ENCODE data around the gene CENATAC. TPM values are rescaled to one million over a fixed set of nuclear protein-coding genes. Genes with fewer than 3 reads are reported as not detected.
A peak's percentile ranks its signal among the peaks of the same experiment; 100 is the strongest.

The CENATAC gene
- total and polyA plus RNA-seq, 9 of the 15 experiments (the other 6 are each of a cell fraction or from before 2014, with no cell fraction given) = 2.4 to 25.5 (median 13.7) TPM

DNA sequence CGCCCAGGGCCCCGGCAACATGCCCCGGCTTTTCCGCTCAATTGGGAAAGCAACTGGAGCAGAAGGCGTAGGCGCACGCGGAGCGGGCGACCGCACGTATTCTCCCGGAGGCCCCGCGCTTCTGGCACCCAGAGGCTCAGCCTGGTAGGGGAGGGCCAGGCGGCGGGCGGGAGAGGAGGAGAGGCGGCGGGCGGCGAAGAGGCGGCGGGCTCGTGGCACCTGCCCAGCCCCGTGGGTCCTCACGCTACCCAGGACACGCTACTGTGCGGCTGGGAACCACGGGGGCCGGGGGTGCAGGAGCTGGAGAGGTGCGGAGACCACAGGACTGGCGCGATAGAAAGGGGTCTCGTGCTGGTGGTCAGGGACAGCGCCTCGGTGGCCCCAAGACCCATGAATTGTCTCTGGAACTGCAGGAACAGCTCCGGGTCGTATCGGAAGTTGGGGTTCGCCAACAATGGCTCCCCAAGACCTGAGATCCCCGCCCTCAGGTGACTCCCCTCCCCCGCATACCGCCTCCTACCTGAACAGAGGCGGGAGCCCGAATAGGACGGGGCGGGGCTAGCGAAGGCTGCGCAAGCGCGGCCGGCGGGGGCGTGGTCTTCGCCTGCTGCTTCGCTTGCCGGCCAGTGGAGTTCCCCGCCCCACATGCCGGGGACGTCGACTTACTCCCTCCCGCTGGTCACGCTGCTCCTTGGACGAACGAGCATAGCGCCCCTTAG, 32.5 kb downstream of the CENATAC start, which contains the start of gene SLC37A4 (continued):
- TF ChIP-seq, protein P1, sequence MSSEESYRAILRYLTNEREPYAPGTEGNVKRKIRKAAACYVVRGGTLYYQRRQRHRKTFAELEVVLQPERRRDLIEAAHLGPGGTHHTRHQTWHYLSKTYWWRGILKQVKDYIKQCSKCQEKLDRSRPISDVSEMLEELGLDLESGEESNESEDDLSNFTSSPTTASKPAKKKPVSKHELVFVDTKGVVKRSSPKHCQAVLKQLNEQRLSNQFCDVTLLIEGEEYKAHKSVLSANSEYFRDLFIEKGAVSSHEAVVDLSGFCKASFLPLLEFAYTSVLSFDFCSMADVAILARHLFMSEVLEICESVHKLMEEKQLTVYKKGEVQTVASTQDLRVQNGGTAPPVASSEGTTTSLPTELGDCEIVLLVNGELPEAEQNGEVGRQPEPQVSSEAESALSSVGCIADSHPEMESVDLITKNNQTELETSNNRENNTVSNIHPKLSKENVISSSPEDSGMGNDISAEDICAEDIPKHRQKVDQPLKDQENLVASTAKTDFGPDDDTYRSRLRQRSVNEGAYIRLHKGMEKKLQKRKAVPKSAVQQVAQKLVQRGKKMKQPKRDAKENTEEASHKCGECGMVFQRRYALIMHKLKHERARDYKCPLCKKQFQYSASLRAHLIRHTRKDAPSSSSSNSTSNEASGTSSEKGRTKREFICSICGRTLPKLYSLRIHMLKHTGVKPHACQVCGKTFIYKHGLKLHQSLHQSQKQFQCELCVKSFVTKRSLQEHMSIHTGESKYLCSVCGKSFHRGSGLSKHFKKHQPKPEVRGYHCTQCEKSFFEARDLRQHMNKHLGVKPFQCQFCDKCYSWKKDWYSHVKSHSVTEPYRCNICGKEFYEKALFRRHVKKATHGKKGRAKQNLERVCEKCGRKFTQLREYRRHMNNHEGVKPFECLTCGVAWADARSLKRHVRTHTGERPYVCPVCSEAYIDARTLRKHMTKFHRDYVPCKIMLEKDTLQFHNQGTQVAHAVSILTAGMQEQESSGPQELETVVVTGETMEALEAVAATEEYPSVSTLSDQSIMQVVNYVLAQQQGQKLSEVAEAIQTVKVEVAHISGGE (CRISPR knock-in tag; IDR thresholded peaks at IDR 0.05) = peak in 1 of 3 experiments; percentile 65; a peak in 1 of 6 replicates
- TF ChIP-seq POLR2AphosphoS2 (IDR thresholded peaks at IDR 0.05; ENCODE audit: low read length) (no peak), EP400 (IDR thresholded peaks at IDR 0.05) (peak; percentile 66; the same call in 1 of the 2 replicates), HDAC1 (IDR thresholded peaks at IDR 0.05) (peak in 1 of 2 experiments; percentile 62; a peak in 1 of 4 replicates), NFIX (CRISPR knock-in tag; IDR thresholded peaks at IDR 0.05; ENCODE audit: low read depth) (no peak), SPI1 (IDR thresholded peaks at IDR 0.05; ENCODE audit: borderline replicate concordance, low read depth, low read length) (no peak), DIDO1 (tag; IDR thresholded peaks at IDR 0.05; ENCODE audit: low read depth) (no peak), PTTG1 (tag; IDR thresholded peaks at IDR 0.05; ENCODE audit: low read depth) (no peak), POU5F1 (IDR thresholded peaks at IDR 0.05; ENCODE audit: borderline replicate concordance, low read depth, low read length, partially characterized antibody) (no peak), RAD21 (CRISPR knock-in tag; conservative IDR thresholded peaks at IDR 0.05 in 1 of 2, IDR thresholded peaks at IDR 0.05 in 1 of 2) (peak; percentile 60 to 74; a peak in 3 of 4 replicates)
- TF ChIP-seq, protein P2, sequence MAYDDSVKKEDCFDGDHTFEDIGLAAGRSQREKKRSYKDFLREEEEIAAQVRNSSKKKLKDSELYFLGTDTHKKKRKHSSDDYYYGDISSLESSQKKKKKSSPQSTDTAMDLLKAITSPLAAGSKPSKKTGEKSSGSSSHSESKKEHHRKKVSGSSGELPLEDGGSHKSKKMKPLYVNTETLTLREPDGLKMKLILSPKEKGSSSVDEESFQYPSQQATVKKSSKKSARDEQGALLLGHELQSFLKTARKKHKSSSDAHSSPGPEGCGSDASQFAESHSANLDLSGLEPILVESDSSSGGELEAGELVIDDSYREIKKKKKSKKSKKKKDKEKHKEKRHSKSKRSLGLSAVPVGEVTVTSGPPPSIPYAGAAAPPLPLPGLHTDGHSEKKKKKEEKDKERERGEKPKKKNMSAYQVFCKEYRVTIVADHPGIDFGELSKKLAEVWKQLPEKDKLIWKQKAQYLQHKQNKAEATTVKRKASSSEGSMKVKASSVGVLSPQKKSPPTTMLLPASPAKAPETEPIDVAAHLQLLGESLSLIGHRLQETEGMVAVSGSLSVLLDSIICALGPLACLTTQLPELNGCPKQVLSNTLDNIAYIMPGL (CRISPR knock-in tag; IDR thresholded peaks at IDR 0.05) = no peak; the same call in 1 of the 2 replicates
- TF ChIP-seq, protein P3, sequence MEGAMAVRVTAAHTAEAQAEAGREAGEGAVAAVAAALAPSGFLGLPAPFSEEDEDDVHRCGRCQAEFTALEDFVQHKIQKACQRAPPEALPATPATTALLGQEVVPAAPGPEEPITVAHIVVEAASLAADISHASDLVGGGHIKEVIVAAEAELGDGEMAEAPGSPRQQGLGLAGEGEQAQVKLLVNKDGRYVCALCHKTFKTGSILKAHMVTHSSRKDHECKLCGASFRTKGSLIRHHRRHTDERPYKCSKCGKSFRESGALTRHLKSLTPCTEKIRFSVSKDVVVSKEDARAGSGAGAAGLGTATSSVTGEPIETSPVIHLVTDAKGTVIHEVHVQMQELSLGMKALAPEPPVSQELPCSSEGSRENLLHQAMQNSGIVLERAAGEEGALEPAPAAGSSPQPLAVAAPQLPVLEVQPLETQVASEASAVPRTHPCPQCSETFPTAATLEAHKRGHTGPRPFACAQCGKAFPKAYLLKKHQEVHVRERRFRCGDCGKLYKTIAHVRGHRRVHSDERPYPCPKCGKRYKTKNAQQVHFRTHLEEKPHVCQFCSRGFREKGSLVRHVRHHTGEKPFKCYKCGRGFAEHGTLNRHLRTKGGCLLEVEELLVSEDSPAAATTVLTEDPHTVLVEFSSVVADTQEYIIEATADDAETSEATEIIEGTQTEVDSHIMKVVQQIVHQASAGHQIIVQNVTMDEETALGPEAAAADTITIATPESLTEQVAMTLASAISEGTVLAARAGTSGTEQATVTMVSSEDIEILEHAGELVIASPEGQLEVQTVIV (CRISPR knock-in tag; IDR thresholded peaks at IDR 0.05; ENCODE audit: borderline replicate concordance) = no peak
- TF ChIP-seq, protein P4, sequence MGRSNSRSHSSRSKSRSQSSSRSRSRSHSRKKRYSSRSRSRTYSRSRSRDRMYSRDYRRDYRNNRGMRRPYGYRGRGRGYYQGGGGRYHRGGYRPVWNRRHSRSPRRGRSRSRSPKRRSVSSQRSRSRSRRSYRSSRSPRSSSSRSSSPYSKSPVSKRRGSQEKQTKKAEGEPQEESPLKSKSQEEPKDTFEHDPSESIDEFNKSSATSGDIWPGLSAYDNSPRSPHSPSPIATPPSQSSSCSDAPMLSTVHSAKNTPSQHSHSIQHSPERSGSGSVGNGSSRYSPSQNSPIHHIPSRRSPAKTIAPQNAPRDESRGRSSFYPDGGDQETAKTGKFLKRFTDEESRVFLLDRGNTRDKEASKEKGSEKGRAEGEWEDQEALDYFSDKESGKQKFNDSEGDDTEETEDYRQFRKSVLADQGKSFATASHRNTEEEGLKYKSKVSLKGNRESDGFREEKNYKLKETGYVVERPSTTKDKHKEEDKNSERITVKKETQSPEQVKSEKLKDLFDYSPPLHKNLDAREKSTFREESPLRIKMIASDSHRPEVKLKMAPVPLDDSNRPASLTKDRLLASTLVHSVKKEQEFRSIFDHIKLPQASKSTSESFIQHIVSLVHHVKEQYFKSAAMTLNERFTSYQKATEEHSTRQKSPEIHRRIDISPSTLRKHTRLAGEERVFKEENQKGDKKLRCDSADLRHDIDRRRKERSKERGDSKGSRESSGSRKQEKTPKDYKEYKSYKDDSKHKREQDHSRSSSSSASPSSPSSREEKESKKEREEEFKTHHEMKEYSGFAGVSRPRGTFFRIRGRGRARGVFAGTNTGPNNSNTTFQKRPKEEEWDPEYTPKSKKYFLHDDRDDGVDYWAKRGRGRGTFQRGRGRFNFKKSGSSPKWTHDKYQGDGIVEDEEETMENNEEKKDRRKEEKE (IDR thresholded peaks at IDR 0.05; ENCODE audit: borderline replicate concordance in 1 of 2, control insufficient read depth in 1 of 2, low read depth in 2 of 2, low read length in 1 of 2) = 0 out of 4 replicates have a peak, but pooled peaks of 1 of the 2 experiments have one; percentile 72
